IMR-90 (cell line): ENCODE results near the gene TNNT1. TPM values are rescaled to one million over a fixed set of nuclear protein-coding genes. Genes with fewer than 3 reads are reported as not detected.

Experiments used
- ATAC-seq: fragments of 200-7000 bp; cut with Tn5 transposase; 2 replicates; pipeline ENCODE4 v1.9.1; 2020; ENCODE audit warnings: low read depth, mild to moderate bottlenecking, moderate library complexity
- BruUV-seq: library from RNA; stranded (reverse); fragments of 400-500 nt; replicated peaks from 2 replicates; lab custom pipeline; 2021; lab: Mats Ljungman, UMichigan
- CTCF ChIA-PET: fragments of 300-600 bp; formaldehyde crosslinking; extraction: SDS; loops from one replicate; lab custom pipeline; 2021; ENCODE audit warnings: antibody characterized with exemption; lab: Yijun Ruan, JAX
- POLR2A ChIA-PET: fragments of 300-600 bp; sonication (Branson Sonifier 250); formaldehyde crosslinking; loops from one replicate; lab custom pipeline; 2022; ENCODE audit warnings: antibody characterized with exemption; ENCODE audit not compliant: unreplicated experiment; lab: Charles Lee
- DNase-seq: peaks from one replicate; pipeline ENCODE4 v3.0.0; 2013
- H2AFZ ChIP-seq: replicated peaks from 2 replicates; pipeline ENCODE3; 2013; ENCODE audit warnings: low read length, mild to moderate bottlenecking; ENCODE audit not compliant: poor library complexity
- H2AK5ac ChIP-seq: 2 replicates; pipeline ENCODE4 v1.6.1; 2013; ENCODE audit warnings: low read depth, low read length, inconsistent platforms
- H2AK9ac ChIP-seq: replicated peaks from 2 replicates; pipeline ENCODE3; 2013; ENCODE audit warnings: mild to moderate bottlenecking, low read depth, low read length, moderate library complexity; ENCODE audit not compliant: poor library complexity
- H2BK120ac ChIP-seq: 2 replicates; pipeline ENCODE4 v1.6.1; 2013; ENCODE audit warnings: low read depth, low read length, inconsistent platforms
- H2BK15ac ChIP-seq: 3 replicates; pipeline ENCODE4 v1.6.1; 2013; ENCODE audit warnings: low read depth, low read length, inconsistent platforms
- H2BK20ac ChIP-seq: 2 replicates; pipeline ENCODE4 v1.6.1; 2013; ENCODE audit warnings: low read depth, mild to moderate bottlenecking, inconsistent platforms, low read length, moderate library complexity
- H2BK5ac ChIP-seq: 2 replicates; pipeline ENCODE4 v1.6.1; 2013; ENCODE audit warnings: mild to moderate bottlenecking, low read depth, low read length, inconsistent platforms; ENCODE audit not compliant: poor library complexity, severe bottlenecking
- H3K14ac ChIP-seq: replicated peaks from 2 replicates; pipeline ENCODE4 v1.6.1; 2013; ENCODE audit warnings: low read depth, low read length, inconsistent platforms
- H3K18ac ChIP-seq: 2 replicates; pipeline ENCODE4 v1.6.1; 2013; ENCODE audit warnings: low read depth, low read length, control low read depth
- H3K23ac ChIP-seq: 2 replicates; pipeline ENCODE4 v1.6.1; 2013; ENCODE audit warnings: low read depth, low read length, inconsistent platforms
- H3K27ac ChIP-seq: 2 replicates; pipeline ENCODE4 v1.5.1; 2013; ENCODE audit warnings: mild to moderate bottlenecking, control low read depth, low read length; ENCODE audit not compliant: insufficient read depth
- H3K27me3 ChIP-seq: 2 replicates; pipeline ENCODE4 v1.6.1; 2013; ENCODE audit warnings: low read length; ENCODE audit not compliant: control insufficient read depth, insufficient read depth
- H3K36me3 ChIP-seq: 2 replicates; pipeline ENCODE4 v1.6.1; 2013; ENCODE audit warnings: low read length, mixed read lengths; ENCODE audit not compliant: control insufficient read depth, insufficient read depth
- H3K4ac ChIP-seq: 2 replicates; pipeline ENCODE4 v1.6.1; 2013; ENCODE audit warnings: low read depth, low read length, inconsistent platforms
- H3K4me1 ChIP-seq: 2 replicates; pipeline ENCODE4 v1.6.1; 2013; ENCODE audit warnings: low read length, mixed read lengths; ENCODE audit not compliant: control insufficient read depth, insufficient read depth
- H3K4me2 ChIP-seq: 2 replicates; pipeline ENCODE4 v1.6.1; 2013; ENCODE audit warnings: low read depth, mild to moderate bottlenecking, control low read depth, low read length, moderate library complexity
- H3K4me3 ChIP-seq: 2 replicates; pipeline ENCODE4 v1.5.1; 2013; ENCODE audit warnings: low read depth, mild to moderate bottlenecking, control low read depth, low read length, moderate library complexity; ENCODE audit not compliant: insufficient read depth
- H3K56ac ChIP-seq: 2 replicates; pipeline ENCODE4 v1.6.1; 2013; ENCODE audit warnings: low read length, inconsistent platforms; ENCODE audit not compliant: insufficient read depth; ENCODE audit errors: extremely low read depth
- H3K79me1 ChIP-seq, 2 experiments: 2 replicates each; pipeline ENCODE4 v1.6.1; 2013; ENCODE audit warnings: low read length in 2 of 2, inconsistent platforms in 1 of 2, low read depth in 1 of 2
- H3K9ac ChIP-seq: 2 replicates; pipeline ENCODE4 v1.6.1; 2013; ENCODE audit warnings: low read depth, low read length, control low read depth
- H3K9me1 ChIP-seq: 2 replicates; pipeline ENCODE4 v1.6.1; 2013; ENCODE audit warnings: low read length, inconsistent platforms; ENCODE audit not compliant: insufficient read depth
- H3K9me3 ChIP-seq: 2 replicates; pipeline ENCODE4 v1.6.1; 2013; ENCODE audit warnings: low read length; ENCODE audit not compliant: control insufficient read depth, insufficient read depth
- H4K20me1 ChIP-seq: 2 replicates; pipeline ENCODE4 v1.6.1; 2013; ENCODE audit warnings: low read length, inconsistent platforms; ENCODE audit not compliant: insufficient read depth
- H4K5ac ChIP-seq: 2 replicates; pipeline ENCODE4 v1.6.1; 2013; ENCODE audit warnings: mild to moderate bottlenecking, low read depth, low read length, control low read depth
- H4K8ac ChIP-seq, 2 experiments: 2 replicates each; pipeline ENCODE4 v1.6.1; 2013; ENCODE audit warnings: low read depth in 2 of 2, low read length in 2 of 2, control low read depth in 1 of 2, inconsistent platforms in 1 of 2
- H4K91ac ChIP-seq: 2 replicates; pipeline ENCODE4 v1.6.1; 2013; ENCODE audit warnings: low read depth, low read length, inconsistent platforms; ENCODE audit not compliant: insufficient read depth
- CTCF ChIP-seq: conservative IDR thresholded peaks from 2 replicates; pipeline ENCODE4 v1.5.1; 2012; ENCODE audit warnings: mild to moderate bottlenecking, low read depth, low read length, improper control_type of control experiment
- RFX5 ChIP-seq: IDR thresholded peaks from 2 replicates; pipeline ENCODE4 v1.8.0; 2012; ENCODE audit warnings: low read depth, mild to moderate bottlenecking, low read length, moderate library complexity
- WGBS, 2 experiments: methylation state at CpG; one replicate each; pipeline versions ENCODE4 v1.1.5 to v1.1.7; 2013; ENCODE audit warnings: missing lambda C conversion rate in 2 of 2; ENCODE audit not compliant: insufficient read length in 1 of 2; ENCODE audit errors: extremely low coverage in 2 of 2; 5-methylcytosine and 5-hydroxymethylcytosine counted together
- dilution Hi-C: fragments of 300-500 bp; cut with HindIII; formaldehyde crosslinking; loops from one replicate; pipeline ENCODE4 v1.14.3; 2018; ENCODE audit warnings: low sequenced_read_pairs; ENCODE audit not compliant: unreplicated experiment
- in situ Hi-C: fragments of 300-500 bp; cut with MboI; formaldehyde crosslinking; loops from 3 replicates; pipeline ENCODE4 v1.14.3; 2019; ENCODE audit warnings: low sequenced_read_pairs, inconsistent platforms, mixed read lengths
- intact Hi-C: fragments of 100-400 bp; cut with micrococcal nuclease; formaldehyde crosslinking; loops from 2 replicates; pipeline ENCODE4 v1.10.0; 2022
- polyA plus RNA-seq, 3 experiments: library from polyadenylated mRNA; depleted of rRNA; stranded (reverse); fragments of >200 nt; gene quantifications; 2 replicates each; pipeline ENCODE4 v1.2.3, GENCODE V29; 2012; ENCODE audit warnings: low replicate concordance in 1 of 3
- total RNA-seq: library from RNA; depleted of rRNA; stranded (reverse); fragments of >200 nt; gene quantifications from 2 replicates; pipeline ENCODE4 v1.2.3, GENCODE V29; 2012

Gene TNNT1
- total and polyA plus RNA-seq, 2 of the 4 experiments (the other 2 are of a cell fraction), result 1.3 to 2.6 TPM

- Histone ChIP-seq H3K4me2 (no peak overlapping the region), H3K4me1 (no peaks in the 10 kb centered on the region; the same call in 1 of the 2 replicates), H4K8ac (no peak overlapping the region), H3K4ac (no peak overlapping the region), H3K27me3 (peaks cover 32% of the 10 kb centered on the region), H3K9ac (no peak overlapping the region), H2BK5ac (no peak overlapping the region), H3K79me1 (no peaks in the 10 kb centered on the region), H3K56ac (no peak overlapping the region), H3K23ac (no peak overlapping the region), H3K4me3 (no peak overlapping the region), H2BK20ac (no peak overlapping the region), H4K5ac (no peak overlapping the region), H2BK15ac (no peak overlapping the region), H3K9me3 (no peaks in the 10 kb centered on the region), H3K18ac (no peak overlapping the region), H2BK120ac (no peak overlapping the region), H3K27ac (no peak overlapping the region), H2AFZ (peak overlapping the region; percentile 13), H2AK5ac (no peak overlapping the region), H4K20me1 (no peaks in the 10 kb centered on the region), H3K36me3 (no peaks in the 10 kb centered on the region), H3K9me1 (no peaks in the 10 kb centered on the region), H4K91ac (no peak overlapping the region), H3K14ac (no peak overlapping the region), H2AK9ac (no peak overlapping the region)
- BruUV-seq, result no TSS peak
- ChIA-PET CTCF (interaction anchor here (0.6 to 1.6 kb wide), 6 partner anchors 242 to 610 kb away, joined by 3 to 8 read pairs (median 4); no protein-coding TSS in a partner anchor), POLR2A (no interaction called here)
- TF ChIP-seq RFX5 (no peak), CTCF (no peak)
- intact Hi-C loops, result loop anchor here (1.0 to 10.0 kb wide), 4 partner anchors 153 to 363 kb away; no protein-coding TSS in a partner anchor
- in situ Hi-C loops, result no loop called here
- dilution Hi-C loops, result no loop called here
- ATAC-seq (no peak), DNase-seq (no peak)
- WGBS, 2 experiments, result 13% methylated on average over 14 of the region's 21 CpGs; no CpG with 5 or more reads in 1 of the 2 experiments
These were observed 7.3 kb downstream of the TNNT1 start for GRCh38 chr19:55141696-55142095.
